HUES64 (cell line): Measurements from ENCODE around the gene MBNL2.

ENCODE experiments used
- H3K27ac ChIP-seq: 2 replicates; pipeline ENCODE4 v1.7.0; 2013; ENCODE audit warnings: low read depth, low read length, inconsistent platforms
- H3K27me3 ChIP-seq: 2 replicates; pipeline ENCODE4 v1.6.1; 2013; ENCODE audit warnings: mild to moderate bottlenecking, low read length; ENCODE audit not compliant: insufficient read depth
- H3K36me3 ChIP-seq: 2 replicates; pipeline ENCODE4 v1.6.1; 2013; ENCODE audit warnings: mild to moderate bottlenecking, low read length; ENCODE audit not compliant: insufficient read depth
- H3K4me1 ChIP-seq: 2 replicates; pipeline ENCODE4 v1.6.1; 2013; ENCODE audit warnings: mild to moderate bottlenecking, low read length, moderate library complexity; ENCODE audit not compliant: insufficient read depth
- H3K4me3 ChIP-seq: 2 replicates; pipeline ENCODE4 v1.5.1; 2013; ENCODE audit warnings: mild to moderate bottlenecking, low read length, moderate library complexity
- H3K9ac ChIP-seq: 2 replicates; pipeline ENCODE4 v1.6.1; 2013; ENCODE audit warnings: mild to moderate bottlenecking, low read depth, low read length
- H3K9me3 ChIP-seq: 2 replicates; pipeline ENCODE4 v1.6.1; 2013; ENCODE audit warnings: low read depth, low read length; ENCODE audit not compliant: insufficient read depth
- WGBS: fragments of 150-250, 120-280 bp; methylation state at CpG from one replicate; pipeline ENCODE4 v1.1.7; 2013; ENCODE audit warnings: missing lambda C conversion rate; 5-methylcytosine and 5-hydroxymethylcytosine counted together

The MBNL2 gene

DNA sequence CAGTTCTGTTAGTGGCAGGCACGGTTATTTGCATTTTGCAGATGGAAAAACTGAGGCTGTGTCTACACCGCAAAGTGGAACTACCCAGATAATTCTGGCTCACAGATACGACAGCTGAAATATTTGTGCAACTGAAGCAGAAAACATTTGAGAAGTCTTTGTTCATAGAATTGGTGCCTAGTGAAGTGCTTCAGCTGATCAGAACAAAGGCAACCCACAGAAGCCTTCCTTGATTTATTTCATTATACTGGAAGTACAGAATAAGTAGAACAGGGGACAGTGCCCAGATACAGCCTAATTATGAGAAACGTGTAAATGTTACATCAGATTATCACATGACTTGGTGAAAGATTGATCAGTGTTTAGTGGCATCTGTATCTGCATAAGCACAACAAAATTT is 138.5 kb downstream of the MBNL2 start:
- Histone ChIP-seq H3K9ac (no peak overlapping the region), H3K4me1 (no peaks in the 10 kb centered on the region; the same call in 1 of the 2 replicates), H3K27me3 (no peaks in the 10 kb centered on the region), H3K36me3 (no peaks in the 10 kb centered on the region), H3K4me3 (no peak overlapping the region), H3K27ac (no peak overlapping the region), H3K9me3 (no peaks in the 10 kb centered on the region)
- WGBS, result 94% methylated on average over 4 of the region's 4 CpGs

DNA sequence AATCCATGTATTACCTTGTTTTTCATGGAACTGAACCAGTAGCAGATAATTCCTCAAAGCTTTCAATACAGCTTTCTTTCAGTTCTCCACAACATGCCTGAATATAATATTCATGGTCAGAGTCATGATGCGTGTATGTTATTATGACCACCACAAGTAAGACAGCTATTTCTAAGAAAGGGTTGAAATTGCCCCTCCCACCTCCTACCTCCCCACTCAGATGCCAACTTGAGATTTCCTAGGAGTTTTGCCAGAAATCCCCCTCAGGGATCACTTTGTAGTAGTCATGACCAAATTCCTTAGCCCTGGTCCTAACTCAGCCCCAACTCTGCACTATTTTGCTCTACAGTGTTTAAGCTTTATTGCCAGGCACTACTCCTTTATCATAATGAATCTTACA is 141.9 kb downstream of the MBNL2 start:
- Histone ChIP-seq H3K9ac (no peak overlapping the region), H3K9me3 (no peaks in the 10 kb centered on the region), H3K4me1 (peaks cover 8% of the 10 kb centered on the region; the same call in 1 of the 2 replicates), H3K36me3 (no peaks in the 10 kb centered on the region), H3K27ac (no peak overlapping the region), H3K27me3 (no peaks in the 10 kb centered on the region), H3K4me3 (no peak overlapping the region)
- WGBS, result 100% methylated on average over 1 of the region's 1 CpG

DNA sequence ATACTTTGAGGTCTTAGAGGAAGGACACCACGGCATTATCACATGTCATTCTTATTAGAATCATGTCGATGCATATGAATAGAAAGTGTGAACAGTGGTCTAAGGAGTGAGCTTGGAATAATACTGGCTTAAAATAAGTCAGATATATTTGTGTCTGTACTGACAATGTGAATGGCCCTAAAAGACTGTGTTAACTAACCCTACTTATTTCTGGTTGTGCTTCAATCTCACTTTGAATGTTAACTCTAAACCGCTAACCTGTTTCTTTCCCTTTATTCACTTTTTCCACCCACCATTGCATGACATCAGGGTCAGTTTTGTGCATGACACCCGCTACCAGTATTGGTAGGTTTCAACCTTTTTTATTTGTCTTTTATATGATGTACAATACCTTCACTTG is 142.7 kb downstream of the MBNL2 start:
- Histone ChIP-seq H3K9me3 (no peaks in the 10 kb centered on the region), H3K4me3 (no peak overlapping the region), H3K27me3 (no peaks in the 10 kb centered on the region), H3K4me1 (peaks cover 8% of the 10 kb centered on the region; the same call in 1 of the 2 replicates), H3K27ac (no peak overlapping the region), H3K36me3 (no peaks in the 10 kb centered on the region), H3K9ac (no peak overlapping the region)
- WGBS, result 97% methylated on average over 3 of the region's 4 CpGs

DNA sequence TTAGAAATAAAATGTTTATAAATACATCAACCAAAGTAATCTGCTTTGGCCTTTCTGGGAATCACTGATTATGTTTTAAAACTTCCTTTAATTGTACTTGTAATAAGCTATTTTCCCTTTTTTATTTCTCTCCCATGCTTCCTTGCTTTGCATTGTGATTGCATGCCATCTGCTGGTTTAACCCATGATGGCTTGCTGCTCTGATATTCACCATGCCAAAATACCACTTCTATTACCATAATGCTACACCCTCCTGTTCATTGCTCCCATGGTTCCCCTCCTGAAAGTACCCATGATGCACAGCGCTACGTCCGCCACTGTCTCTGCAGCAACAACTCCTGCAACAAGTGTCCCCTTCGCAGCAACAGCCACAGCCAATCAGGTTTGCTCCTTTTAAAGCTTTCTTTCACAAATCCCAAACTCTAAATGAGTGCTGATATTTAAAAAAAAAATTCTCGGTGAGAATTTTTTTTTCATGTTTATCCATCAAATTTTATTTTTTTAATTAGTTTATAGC is 144.1 kb downstream of the MBNL2 start:
- H3K9ac ChIP-seq, result no peak overlapping the region
- H3K27ac ChIP-seq, result no peak overlapping the region
- no peaks in the 10 kb centered on the region for H3K27me3 ChIP-seq
- H3K4me1 ChIP-seq, result peaks cover 8% of the 10 kb centered on the region; the same call in 1 of the 2 replicates
- no peaks in the 10 kb centered on the region for H3K9me3 ChIP-seq
- H3K36me3 ChIP-seq, result no peaks in the 10 kb centered on the region
- H3K4me3 ChIP-seq, result no peak overlapping the region
- WGBS, result 95% methylated on average over 4 of the region's 5 CpGs

DNA sequence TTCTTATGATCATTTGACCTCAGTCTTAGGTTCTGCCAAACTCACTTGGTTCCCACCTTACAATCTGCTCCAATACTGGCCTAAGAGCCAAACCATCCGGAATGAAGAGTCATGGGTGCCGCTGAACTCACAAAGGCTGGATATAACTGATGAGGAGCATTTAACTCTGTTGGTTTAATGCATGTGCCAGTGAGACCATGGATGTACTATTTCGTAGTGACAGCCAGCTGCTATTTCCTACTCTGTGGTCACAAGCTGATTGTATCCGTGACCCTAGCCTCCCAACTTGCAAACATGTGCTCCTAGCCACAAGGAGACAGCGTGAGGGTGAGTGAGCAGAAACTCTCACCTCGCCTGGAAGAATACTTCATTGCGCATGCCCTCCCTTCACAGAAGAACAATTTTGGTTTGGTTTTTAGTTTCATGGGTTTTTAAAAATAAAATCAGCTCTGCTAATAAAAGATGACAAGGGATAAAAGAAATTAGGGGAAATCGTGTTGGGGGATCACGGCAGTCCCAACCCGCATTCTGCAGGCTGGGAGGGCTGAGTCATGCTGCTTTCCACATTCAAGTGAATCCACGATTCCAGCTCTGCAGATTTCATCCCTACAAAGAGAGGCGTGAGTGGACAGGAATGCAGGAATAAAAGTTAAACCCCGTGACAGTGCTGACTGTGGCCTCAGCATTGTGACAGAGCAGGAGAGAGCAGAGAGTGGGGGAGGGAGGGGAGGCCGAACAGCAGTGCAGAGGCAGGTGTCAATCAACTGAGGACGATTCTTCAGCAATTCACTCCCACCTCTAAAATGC is 145.1 kb downstream of the MBNL2 start:
- no peak overlapping the region for H3K27ac ChIP-seq
- no peaks in the 10 kb centered on the region for H3K27me3 ChIP-seq
- no peaks in the 10 kb centered on the region for H3K36me3 ChIP-seq
- no peak overlapping the region for H3K9ac ChIP-seq
- no peak overlapping the region for H3K4me3 ChIP-seq
- H3K9me3 ChIP-seq, result no peaks in the 10 kb centered on the region
- peaks cover 8% of the 10 kb centered on the region; the same call in 1 of the 2 replicates for H3K4me1 ChIP-seq
- 68% methylated on average over 13 of the region's 15 CpGs for WGBS

DNA sequence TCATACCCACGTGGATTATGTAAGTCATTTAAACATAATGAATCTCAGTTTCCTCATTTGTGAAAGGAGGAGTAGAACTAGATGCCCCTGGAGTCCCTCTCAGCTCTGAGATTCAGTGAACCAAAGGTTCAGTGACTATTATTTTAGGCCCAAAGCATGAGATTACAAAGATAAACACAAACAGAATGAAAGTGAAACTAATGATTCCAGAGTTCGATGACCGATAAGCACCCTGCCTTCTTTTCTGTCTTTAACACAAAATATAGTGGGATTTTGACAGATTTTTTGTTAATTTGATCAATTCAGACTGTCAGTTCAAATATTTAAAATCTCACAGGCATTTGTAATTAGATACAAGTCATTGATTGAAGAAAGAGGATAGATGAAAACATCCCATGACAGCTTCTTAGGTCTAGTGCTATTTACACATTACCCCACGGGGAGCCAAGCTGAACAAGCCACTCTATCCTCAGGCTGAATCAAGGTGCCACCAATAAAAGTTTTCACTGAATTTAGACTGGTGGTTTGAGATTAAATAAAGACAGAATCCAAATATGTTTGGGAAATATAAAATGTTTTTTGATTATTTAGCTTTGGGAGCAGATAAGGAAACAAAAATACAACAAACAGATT is 147.2 kb downstream of the MBNL2 start:
- Histone ChIP-seq H3K4me1 (peaks cover 8% of the 10 kb centered on the region; the same call in 1 of the 2 replicates), H3K36me3 (no peaks in the 10 kb centered on the region), H3K27ac (no peak overlapping the region), H3K27me3 (no peaks in the 10 kb centered on the region), H3K4me3 (no peak overlapping the region), H3K9me3 (no peaks in the 10 kb centered on the region), H3K9ac (no peak overlapping the region)
- 93% methylated on average over 3 of the region's 4 CpGs for WGBS

DNA sequence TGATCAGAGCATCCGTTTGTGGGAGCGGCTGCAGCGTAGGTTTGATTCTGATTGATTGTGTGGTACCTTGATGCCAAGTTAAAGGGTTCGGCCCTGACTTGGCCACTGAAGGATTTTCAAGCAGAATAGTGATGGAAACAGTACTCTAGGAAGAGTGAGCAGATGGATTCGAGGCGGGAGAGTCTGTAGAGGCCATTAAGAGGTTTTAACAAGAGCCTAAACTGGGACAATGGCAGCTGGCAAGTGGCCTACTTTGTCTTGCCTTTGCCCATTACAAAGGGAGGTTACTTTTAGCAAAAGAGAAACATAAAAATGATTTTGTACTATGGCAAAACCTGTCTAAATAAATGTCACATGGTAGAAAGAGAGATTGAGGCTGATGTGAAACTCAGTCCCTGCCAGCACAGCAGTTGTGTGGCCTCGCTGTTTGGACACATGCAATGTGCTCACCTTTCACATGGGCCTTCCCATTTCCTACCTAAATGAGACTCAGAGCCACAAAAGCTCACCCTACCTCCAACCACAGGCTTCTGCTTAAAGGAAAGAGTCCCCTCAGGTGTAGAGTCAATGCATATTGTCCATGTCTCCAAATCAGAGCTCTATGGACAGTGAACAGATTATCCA is 149.5 kb downstream of the MBNL2 start:
- no peaks in the 10 kb centered on the region for H3K27me3 ChIP-seq
- peaks cover 8% of the 10 kb centered on the region; the same call in 1 of the 2 replicates for H3K4me1 ChIP-seq
- H3K9ac ChIP-seq, result no peak overlapping the region
- H3K4me3 ChIP-seq, result no peak overlapping the region
- H3K9me3 ChIP-seq, result no peaks in the 10 kb centered on the region
- no peaks in the 10 kb centered on the region for H3K36me3 ChIP-seq
- WGBS, result 94% methylated on average over 7 of the region's 7 CpGs
- H3K27ac ChIP-seq, result no peak overlapping the region

DNA sequence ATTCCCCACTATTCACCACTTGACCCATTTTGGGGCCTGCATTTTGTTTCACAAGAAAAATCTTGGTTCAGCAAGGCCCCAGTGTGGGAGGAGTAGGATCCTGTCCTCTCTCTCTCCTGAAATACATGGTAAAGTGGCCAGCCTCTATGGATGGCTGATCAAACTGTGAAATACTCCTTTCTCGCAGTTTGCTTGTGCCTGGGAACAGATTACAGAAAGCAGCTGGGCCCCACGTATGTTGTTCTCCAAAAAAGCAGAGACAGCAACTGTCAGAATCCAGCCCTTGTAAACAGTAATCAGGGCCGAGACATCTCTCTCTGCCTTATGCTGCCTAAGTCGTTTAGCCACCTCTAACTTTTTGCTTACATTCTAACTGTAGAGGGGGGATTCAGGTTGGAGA is 150.8 kb downstream of the MBNL2 start:
- H3K36me3 ChIP-seq, result no peaks in the 10 kb centered on the region
- H3K27me3 ChIP-seq, result no peaks in the 10 kb centered on the region
- H3K9me3 ChIP-seq, result no peaks in the 10 kb centered on the region
- WGBS, result 88% methylated on average over 4 of the region's 4 CpGs
- H3K4me3 ChIP-seq, result no peak overlapping the region
- no peaks in the 10 kb centered on the region for H3K4me1 ChIP-seq
- no peak overlapping the region for H3K27ac ChIP-seq
- H3K9ac ChIP-seq, result no peak overlapping the region

DNA sequence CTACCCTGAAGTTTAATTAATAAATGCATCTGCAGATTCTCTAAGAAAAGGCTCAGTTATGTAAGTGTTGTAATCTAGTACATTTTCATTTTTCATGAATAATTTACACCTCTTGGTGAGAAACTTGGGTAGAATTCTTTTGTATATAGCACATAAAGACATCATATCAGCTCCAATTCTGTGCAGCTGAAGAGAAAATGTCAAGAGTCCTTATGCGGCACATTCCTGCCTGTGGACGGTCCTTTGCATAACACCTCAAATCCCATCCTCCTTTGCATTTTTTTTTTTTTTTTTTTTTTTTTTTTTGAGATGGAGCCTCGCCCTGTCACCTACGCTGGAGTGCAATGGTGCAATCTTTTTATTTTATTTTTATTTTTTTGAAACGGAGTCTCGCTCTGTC is 151.7 kb downstream of the MBNL2 start:
- no peak overlapping the region for H3K27ac ChIP-seq
- no peaks in the 10 kb centered on the region for H3K36me3 ChIP-seq
- no peaks in the 10 kb centered on the region for H3K9me3 ChIP-seq
- no peak overlapping the region for H3K4me3 ChIP-seq
- no peaks in the 10 kb centered on the region for H3K27me3 ChIP-seq
- H3K9ac ChIP-seq, result no peak overlapping the region
- 100% methylated on average over 4 of the region's 6 CpGs for WGBS
- H3K4me1 ChIP-seq, result no peaks in the 10 kb centered on the region

DNA sequence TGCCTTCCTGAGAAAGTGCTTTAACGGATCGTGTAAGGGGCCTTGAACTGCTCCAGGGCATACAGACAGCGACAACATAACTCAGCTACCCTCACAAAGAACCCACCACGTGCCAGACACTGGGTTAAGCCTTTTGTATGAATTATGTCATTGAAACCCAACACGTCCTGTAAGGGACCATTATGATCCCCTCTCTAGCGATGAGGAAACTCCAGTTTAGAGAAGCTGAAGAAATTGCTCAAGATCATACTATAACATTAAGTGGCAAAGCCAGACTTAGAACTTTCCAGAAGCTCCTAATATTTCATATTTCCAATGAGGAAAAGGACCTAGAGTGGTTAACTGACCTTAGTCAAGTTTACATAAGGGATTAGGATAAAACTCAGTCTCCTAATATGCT is 154.8 kb downstream of the MBNL2 start:
- Histone ChIP-seq H3K4me3 (no peak overlapping the region), H3K27ac (no peak overlapping the region), H3K9ac (no peak overlapping the region), H3K36me3 (no peaks in the 10 kb centered on the region), H3K27me3 (no peaks in the 10 kb centered on the region), H3K4me1 (no peaks in the 10 kb centered on the region), H3K9me3 (no peaks in the 10 kb centered on the region)
- 92% methylated on average over 6 of the region's 6 CpGs for WGBS

DNA sequence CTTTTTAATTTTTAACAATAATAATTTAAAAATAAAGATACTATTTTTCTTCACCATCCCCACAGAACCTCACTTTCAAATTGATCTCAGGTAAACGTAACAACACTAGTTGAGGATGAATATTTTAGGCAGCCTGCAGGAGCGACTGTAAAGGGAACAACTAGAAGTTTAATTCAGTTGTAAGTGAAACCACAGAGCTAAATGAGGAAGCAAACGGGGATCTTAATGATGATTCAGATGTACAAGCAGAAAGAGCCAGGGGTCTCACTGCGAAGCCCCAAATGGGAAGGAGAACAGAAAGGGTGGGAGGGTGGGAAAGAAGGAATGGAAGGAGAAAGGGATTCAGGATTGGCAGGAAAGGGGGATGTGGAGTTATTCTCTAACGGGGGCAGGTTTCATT is 157.3 kb downstream of the MBNL2 start:
- Histone ChIP-seq H3K27me3 (no peaks in the 10 kb centered on the region), H3K36me3 (no peaks in the 10 kb centered on the region), H3K9ac (no peak overlapping the region), H3K4me1 (no peaks in the 10 kb centered on the region), H3K4me3 (no peak overlapping the region), H3K9me3 (no peaks in the 10 kb centered on the region), H3K27ac (no peak overlapping the region)
- WGBS, result 88% methylated on average over 5 of the region's 5 CpGs
